ENCODE measurements around the gene GAS7.

The GAS7 gene

DNA sequence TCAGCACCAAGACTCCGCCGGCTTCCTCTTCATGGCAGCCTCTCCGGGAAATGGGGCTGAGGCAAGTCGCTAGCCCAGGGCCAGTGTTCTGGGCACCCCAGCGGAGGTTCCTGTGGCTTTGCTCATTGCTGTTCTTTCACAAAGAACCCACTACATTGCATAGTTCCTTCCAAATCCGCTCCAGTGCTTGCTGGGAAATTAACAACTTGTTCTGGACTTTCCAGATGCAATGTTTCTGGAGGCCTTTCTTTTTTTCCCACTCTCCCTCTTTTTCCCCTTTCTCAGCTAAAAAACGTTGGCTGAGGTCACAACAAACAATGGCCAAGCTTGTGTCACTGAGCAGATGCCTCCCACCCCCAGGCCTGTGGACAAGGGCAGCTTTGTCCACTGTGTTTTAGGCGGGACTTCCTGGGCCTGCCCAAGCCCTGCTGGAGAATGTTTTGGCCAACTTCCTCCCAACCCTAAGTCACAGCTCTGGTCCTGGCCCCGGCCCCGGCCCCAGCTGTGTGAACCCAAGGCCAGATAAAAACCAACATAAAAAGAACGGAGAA lies 161.8 kb downstream of the GAS7 start:
- no peak for TF ChIP-seq POLR2AphosphoS5 (IDR thresholded peaks at IDR 0.05; ENCODE audit: borderline replicate concordance, low read depth, low read length)
- no peak for TF ChIP-seq EZH2 (IDR thresholded peaks at IDR 0.05)
- TF ChIP-seq FOXP2 (optimal IDR thresholded peaks at IDR 0.05; ENCODE audit: control extremely low read depth, extremely low read length, insufficient read depth): no peak
- no peak for DNase-seq (ENCODE audit: low read depth, low spot score)

DNA sequence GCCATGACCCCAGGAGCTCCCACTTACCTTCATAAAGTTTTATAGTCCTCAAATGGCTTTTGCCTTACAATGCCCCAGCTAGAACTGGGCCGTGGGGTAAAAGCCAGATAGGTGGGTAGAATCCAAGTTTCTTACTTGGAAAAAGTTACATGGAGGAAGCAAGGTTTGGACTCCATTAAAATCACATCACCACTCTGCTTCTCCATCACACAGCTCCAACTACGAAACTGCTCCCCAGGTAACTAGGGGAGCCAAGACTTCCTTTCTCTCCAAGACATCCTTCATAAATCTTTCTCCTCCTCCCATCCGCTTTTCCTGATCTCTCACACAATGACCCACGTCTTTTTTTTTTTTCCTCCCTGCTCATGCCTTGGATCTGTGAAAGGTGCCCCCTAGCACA lies 162.5 kb downstream of the GAS7 start:
- DNase-seq (ENCODE audit: low read depth, low spot score): no peak
- Histone ChIP-seq H3K4me3 (no peak overlapping the region), H3K9me3 (ENCODE audit: low read depth, low read length) (no peaks in the 10 kb centered on the region), H3K27ac (no peak overlapping the region), H3K36me3 (ENCODE audit: insufficient read depth, low read length) (no peaks in the 10 kb centered on the region), H3K9ac (ENCODE audit: insufficient read length) (no peak overlapping the region)
- TF ChIP-seq FOXP2 (optimal IDR thresholded peaks at IDR 0.05; ENCODE audit: control extremely low read depth, extremely low read length, insufficient read depth): no peak
- TF ChIP-seq POLR2AphosphoS5 (IDR thresholded peaks at IDR 0.05; ENCODE audit: borderline replicate concordance, low read depth, low read length): no peak

More for the DNA sequence above, 161.8 kb downstream of the GAS7 start:
- Histone ChIP-seq H3K4me3 (no peak overlapping the region), H3K27ac (no peak overlapping the region), H3K9ac (ENCODE audit: insufficient read length) (no peak overlapping the region), H3K36me3 (ENCODE audit: insufficient read depth, low read length) (no peaks in the 10 kb centered on the region), H3K9me3 (ENCODE audit: low read depth, low read length) (no peaks in the 10 kb centered on the region)

- TF ChIP-seq POLR2AphosphoS5 (IDR thresholded peaks at IDR 0.05; ENCODE audit: borderline replicate concordance, low read depth, low read length) (no peak), FOXP2 (optimal IDR thresholded peaks at IDR 0.05; ENCODE audit: control extremely low read depth, extremely low read length, insufficient read depth) (no peak), EZH2 (IDR thresholded peaks at IDR 0.05) (no peak)
- Histone ChIP-seq H3K4me3 (no peak overlapping the region), H3K27ac (no peak overlapping the region), H3K9me3 (ENCODE audit: low read depth, low read length) (no peaks in the 10 kb centered on the region), H3K9ac (ENCODE audit: insufficient read length) (no peak overlapping the region), H3K36me3 (ENCODE audit: insufficient read depth, low read length) (no peaks in the 10 kb centered on the region)
- DNase-seq (ENCODE audit: low read depth, low spot score): no peak
Measured at GRCh38 chr17:10034719-10035475, 163.5 kb downstream of the GAS7 start.

DNA sequence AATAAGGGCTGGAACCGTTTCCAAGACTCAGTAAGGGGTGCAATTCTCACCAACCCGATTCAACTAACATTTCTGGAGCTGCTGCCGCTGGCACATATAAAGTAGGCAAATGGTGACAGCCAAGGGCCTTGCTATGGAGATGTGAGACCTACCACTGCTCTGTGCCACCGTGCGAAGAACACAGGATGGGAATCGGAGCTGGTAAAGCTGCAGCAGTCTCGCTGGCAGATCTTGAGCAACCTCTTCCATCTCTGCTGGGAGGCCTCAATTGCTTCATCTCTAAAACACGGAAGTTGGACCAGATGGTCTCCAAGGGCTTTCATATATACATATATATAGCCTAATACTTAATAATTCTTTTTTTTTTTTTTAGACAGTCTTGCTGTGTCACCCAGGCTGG lies 164.4 kb downstream of the GAS7 start:
- no peaks in the 10 kb centered on the region for H3K36me3 ChIP-seq (ENCODE audit: insufficient read depth, low read length)

GRCh38 chr17:10033449-10033848 lies 165.0 kb downstream of the GAS7 start:
- Histone ChIP-seq H3K9me3 (ENCODE audit: low read depth, low read length) (no peaks in the 10 kb centered on the region), H3K9ac (ENCODE audit: insufficient read length) (no peak overlapping the region), H3K27ac (no peak overlapping the region), H3K36me3 (ENCODE audit: insufficient read depth, low read length) (no peaks in the 10 kb centered on the region), H3K4me3 (no peak overlapping the region)
- TF ChIP-seq EZH2 (IDR thresholded peaks at IDR 0.05): no peak
- no peak for TF ChIP-seq FOXP2 (optimal IDR thresholded peaks at IDR 0.05; ENCODE audit: control extremely low read depth, extremely low read length, insufficient read depth)
- TF ChIP-seq POLR2AphosphoS5 (IDR thresholded peaks at IDR 0.05; ENCODE audit: borderline replicate concordance, low read depth, low read length): no peak
- no peak for DNase-seq (ENCODE audit: low read depth, low spot score)

More for the DNA sequence above, 164.4 kb downstream of the GAS7 start:
- no peak overlapping the region for H3K9ac ChIP-seq (ENCODE audit: insufficient read length)
- no peak overlapping the region for H3K27ac ChIP-seq
- no peak for DNase-seq (ENCODE audit: low read depth, low spot score)
- no peaks in the 10 kb centered on the region for H3K9me3 ChIP-seq (ENCODE audit: low read depth, low read length)
- no peak for TF ChIP-seq POLR2AphosphoS5 (IDR thresholded peaks at IDR 0.05; ENCODE audit: borderline replicate concordance, low read depth, low read length)
- no peak for TF ChIP-seq FOXP2 (optimal IDR thresholded peaks at IDR 0.05; ENCODE audit: control extremely low read depth, extremely low read length, insufficient read depth)
- TF ChIP-seq EZH2 (IDR thresholded peaks at IDR 0.05): no peak
- no peak overlapping the region for H3K4me3 ChIP-seq

GRCh38 chr17:10032118-10032852 lies 166.1 kb downstream of the GAS7 start:
- H3K27ac ChIP-seq: no peak overlapping the region
- no peak overlapping the region for H3K9ac ChIP-seq (ENCODE audit: insufficient read length)
- TF ChIP-seq POLR2AphosphoS5 (IDR thresholded peaks at IDR 0.05; ENCODE audit: borderline replicate concordance, low read depth, low read length) (no peak), FOXP2 (optimal IDR thresholded peaks at IDR 0.05; ENCODE audit: control extremely low read depth, extremely low read length, insufficient read depth) (no peak), EZH2 (IDR thresholded peaks at IDR 0.05) (no peak)
- no peak for DNase-seq (ENCODE audit: low read depth, low spot score)
- H3K9me3 ChIP-seq (ENCODE audit: low read depth, low read length): no peaks in the 10 kb centered on the region
- no peaks in the 10 kb centered on the region for H3K36me3 ChIP-seq (ENCODE audit: insufficient read depth, low read length)
- H3K4me3 ChIP-seq: no peak overlapping the region

DNA sequence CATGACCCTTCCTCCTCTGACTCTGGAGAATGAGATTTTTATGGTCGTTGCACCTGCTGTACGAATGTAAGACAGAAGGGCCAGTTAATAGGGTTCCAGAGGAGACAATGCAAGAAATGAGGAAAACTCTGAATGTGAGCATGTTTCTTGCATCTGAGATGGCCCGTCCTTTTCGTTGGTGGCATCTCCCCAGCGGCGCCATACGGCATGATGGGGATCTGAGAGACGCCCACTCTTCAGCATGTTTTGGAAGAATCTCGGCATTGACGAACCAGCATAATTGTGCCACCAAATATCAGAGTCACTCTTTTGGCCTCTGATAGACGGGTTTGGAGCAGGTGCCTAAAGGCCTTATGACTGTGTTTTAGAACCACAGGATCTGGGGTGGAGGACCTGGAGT lies 166.8 kb downstream of the GAS7 start:
- TF ChIP-seq POLR2AphosphoS5 (IDR thresholded peaks at IDR 0.05; ENCODE audit: borderline replicate concordance, low read depth, low read length) (no peak), FOXP2 (optimal IDR thresholded peaks at IDR 0.05; ENCODE audit: control extremely low read depth, extremely low read length, insufficient read depth) (no peak), EZH2 (IDR thresholded peaks at IDR 0.05) (no peak)
- DNase-seq (ENCODE audit: low read depth, low spot score): no peak
- Histone ChIP-seq H3K9me3 (ENCODE audit: low read depth, low read length) (no peaks in the 10 kb centered on the region), H3K4me3 (no peak overlapping the region), H3K36me3 (ENCODE audit: insufficient read depth, low read length) (no peaks in the 10 kb centered on the region), H3K9ac (ENCODE audit: insufficient read length) (no peak overlapping the region), H3K27ac (no peak overlapping the region)

- H3K4me3 ChIP-seq: no peak overlapping the region
- H3K9me3 ChIP-seq (ENCODE audit: low read depth, low read length): no peaks in the 10 kb centered on the region
- H3K9ac ChIP-seq (ENCODE audit: insufficient read length): no peak overlapping the region
- no peak for TF ChIP-seq POLR2AphosphoS5 (IDR thresholded peaks at IDR 0.05; ENCODE audit: borderline replicate concordance, low read depth, low read length)
- TF ChIP-seq EZH2 (IDR thresholded peaks at IDR 0.05): no peak
- TF ChIP-seq FOXP2 (optimal IDR thresholded peaks at IDR 0.05; ENCODE audit: control extremely low read depth, extremely low read length, insufficient read depth): no peak
- no peak for DNase-seq (ENCODE audit: low read depth, low spot score)
- no peak overlapping the region for H3K27ac ChIP-seq
- H3K36me3 ChIP-seq (ENCODE audit: insufficient read depth, low read length): no peaks in the 10 kb centered on the region
Measured at GRCh38 chr17:10031127-10031526, 167.3 kb downstream of the GAS7 start.
